NOMO-1 treated with DMSO at 0.1 percent for 48 hours (cell line): ENCODE measurements around the gene THSD7A.

Source experiments
- DNase-seq: peaks from one replicate; lab custom pipeline; 2025; ENCODE audit not compliant: unreplicated experiment; lab: John Stamatoyannopoulos, UW

THSD7A gene

DNA sequence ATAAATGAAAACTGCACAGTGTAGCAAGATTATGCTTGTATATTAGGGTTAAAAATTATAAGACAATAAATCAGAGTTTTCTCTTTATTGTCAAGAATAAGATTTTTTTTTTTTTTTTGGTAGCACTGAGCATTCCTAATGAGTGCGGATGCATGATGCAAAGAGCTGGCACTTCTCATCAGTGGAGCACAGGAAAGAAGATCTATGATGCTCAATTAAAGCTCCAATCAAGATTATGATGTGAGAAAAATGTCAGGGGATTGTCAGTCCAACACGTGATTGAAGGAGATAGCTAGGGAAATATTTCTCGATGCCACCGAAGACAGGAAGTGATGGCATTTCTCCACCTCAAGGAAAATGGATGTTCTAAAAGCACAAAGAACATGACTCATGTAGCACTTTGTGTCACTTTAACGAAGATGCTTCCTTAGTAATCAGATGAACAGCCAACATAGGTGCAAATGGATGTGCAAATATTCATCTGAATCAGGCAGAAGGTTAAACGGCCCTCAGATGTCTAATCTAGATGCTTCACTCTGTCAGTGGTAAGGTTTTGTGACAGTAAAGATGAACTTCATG, 240.9 kb downstream of the THSD7A start:
- DNase-seq, result no peak

- DNase-seq, result no peak
Observed at GRCh38 chr7:11589251-11589650, 242.7 kb downstream of the THSD7A start.

GRCh38 chr7:11587814-11588213, 244.2 kb downstream of the THSD7A start:
- no peak for DNase-seq

DNA sequence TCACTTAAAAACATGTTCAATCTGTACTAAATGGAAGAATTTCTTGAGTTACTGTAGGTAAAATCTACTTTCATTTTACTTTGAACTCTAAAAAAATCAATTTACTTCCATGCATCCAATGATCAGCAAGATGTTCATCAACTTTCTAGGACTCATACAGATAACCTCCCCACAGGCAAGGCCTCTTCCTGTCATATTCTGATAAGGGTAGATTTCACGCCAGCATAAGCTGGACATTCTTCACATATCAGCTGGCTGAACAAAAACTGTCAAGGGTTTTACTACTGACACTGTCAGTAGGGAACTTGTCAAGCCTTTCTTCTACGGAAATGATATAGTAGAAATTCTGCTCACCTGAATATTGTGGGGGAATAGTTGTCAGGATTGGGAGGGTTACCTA, 244.9 kb downstream of the THSD7A start:
- no peak for DNase-seq

GRCh38 chr7:11584406-11585031, 247.5 kb downstream of the THSD7A start:
- DNase-seq, result no peak

DNA sequence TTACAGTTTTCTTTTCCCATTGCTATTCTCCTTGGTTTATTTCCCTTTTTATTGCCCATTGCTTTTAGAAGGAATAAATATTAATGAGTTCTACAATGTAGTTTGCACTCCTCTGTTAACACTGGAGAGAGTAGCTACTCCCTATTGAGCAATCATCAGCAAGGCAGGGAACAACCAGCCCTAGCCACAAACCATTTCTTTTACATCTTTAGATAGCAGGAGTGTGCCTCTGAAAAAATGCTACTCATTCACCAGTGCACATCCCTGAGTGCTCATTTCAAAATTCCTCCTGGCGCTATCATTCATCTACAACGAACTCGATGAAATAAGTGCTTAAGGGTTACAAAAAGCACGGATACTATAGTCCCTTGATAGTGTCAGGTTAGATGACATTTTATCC, 252.9 kb downstream of the THSD7A start:
- DNase-seq, result no peak

DNA sequence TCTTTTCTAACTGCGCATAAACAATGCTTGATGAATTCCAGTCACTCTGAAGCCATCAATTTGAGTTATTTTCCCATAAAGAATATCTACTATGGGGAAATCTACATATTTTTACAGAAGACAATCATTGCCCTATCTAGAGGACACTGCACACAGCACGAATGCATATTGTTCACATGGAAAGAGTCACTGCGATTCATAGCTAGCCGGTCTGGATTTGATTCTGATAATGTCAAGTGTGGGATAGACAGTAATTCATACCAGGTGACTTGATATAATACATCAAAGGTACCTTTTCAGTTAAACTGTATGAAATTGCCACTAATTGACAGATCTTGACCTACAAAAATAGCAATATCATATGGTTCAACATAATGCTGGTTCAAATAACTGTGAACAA, 255.7 kb downstream of the THSD7A start:
- no peak for DNase-seq

- no peak for DNase-seq
Observed at GRCh38 chr7:11573128-11573750, 258.8 kb downstream of the THSD7A start.

DNA sequence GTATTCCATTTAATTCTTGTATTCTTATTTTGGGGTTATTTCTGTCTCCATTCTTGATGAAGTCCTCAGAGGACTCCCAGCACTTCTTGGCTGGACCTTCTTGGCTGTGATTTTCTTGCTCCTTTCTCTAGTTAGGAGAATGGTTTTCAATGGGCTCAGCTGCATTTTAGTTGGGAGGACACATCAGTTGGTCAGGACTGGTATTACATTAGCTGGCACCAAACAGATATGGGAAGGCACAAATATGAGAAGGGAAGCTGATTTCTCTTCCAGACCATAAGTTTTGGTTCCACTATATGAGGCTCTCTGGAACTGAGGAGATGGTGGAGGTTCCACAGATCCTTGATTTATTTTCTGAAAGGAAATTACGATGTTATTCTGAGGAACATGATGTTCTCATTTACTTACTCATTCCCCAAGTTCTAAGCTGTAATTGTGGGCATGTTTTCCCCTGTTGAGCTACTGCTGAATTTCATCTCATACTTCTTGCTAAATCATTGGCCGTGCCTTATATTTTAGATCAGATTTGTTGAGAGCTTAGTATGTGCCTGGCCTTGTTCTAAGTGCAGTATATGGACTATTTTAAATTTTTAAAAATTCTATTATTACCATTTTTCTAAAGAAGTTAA, 261.0 kb downstream of the THSD7A start:
- DNase-seq, result no peak

DNA sequence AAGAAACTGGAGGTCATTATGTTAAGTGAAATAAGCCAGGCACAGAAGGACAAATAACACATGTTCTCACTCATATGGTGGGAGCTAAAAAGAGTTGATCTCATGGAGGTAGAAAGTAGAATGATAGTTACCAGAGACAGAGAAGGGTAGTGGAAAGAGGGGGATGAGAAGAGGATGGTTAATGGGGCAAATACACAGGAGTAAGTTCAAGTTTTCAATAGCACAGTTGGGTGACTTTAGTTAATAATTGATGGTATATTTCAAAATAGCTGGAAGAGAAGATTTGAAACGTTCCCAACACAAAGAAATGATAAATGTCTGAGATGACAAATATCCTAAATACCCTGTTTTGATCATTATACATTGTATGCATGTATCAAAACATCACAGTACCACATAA, 261.8 kb downstream of the THSD7A start:
- DNase-seq, result no peak

DNA sequence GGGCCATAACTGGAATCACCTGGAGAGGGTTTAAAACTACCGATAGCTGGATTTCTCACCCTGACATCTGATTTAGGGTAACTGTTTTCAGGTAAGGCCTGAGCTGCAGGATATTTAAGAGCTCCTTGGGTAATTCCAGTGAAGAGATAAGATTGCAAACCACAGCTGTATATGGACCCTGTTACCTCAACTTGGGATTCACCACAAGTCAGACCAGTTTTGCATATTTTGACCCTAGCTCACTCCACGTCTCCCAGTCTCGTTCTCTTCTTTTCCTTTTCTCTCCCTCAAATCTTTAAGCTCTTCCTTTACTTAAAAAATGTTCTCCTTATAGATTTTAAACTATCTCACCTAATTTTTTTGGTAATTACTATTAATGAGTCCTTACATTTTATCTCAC, 264.4 kb downstream of the THSD7A start:
- DNase-seq, result no peak

DNA sequence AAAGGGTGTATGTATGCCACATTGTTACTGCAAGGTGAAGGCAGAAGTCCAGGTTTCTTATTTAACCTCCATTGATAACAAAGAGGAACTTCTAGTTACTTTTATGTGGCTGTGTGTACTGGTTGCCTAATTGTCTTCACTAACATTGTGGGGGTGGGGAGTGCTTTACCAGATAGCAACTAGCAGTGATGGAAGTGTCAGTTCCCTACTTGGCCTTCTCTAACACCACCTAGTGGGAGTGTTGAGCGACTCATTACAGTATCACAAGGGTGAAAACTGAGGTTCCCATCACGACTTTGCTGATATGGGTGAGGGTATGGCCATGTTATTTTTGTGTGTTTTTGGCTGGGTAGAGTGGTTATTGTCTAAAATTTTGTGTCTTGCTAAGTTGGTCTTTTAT, 274.4 kb downstream of the THSD7A start:
- peak; percentile 93 for DNase-seq

DNA sequence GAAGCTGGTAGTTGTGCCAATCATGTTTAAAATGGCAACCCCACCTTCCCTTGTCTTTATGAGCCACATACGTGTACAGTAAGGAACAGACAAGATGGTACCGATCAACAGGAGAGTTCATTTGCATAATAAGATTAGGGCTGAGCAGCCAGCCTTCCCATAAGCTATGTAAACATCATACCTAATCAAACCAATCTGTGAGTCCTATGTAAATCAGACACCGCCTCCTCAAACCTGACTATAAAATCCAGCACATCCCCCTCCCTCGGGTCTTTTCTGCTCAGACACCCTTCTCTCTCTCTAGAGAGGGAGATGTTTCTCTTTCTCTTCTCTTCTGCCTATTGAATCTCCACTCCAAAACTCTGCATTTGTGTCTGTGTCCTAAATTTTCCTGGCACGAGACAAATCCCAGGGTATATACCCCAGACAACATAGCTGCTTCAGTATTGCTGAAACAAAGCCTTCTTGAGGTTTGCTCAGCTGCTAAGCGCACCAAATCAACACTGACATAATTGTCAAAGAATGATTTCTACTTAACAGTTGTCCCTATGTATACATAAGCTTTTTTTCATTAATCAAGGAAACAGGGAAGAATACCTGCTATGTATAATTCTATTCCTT, 279.2 kb downstream of the THSD7A start:
- no peak for DNase-seq

- no peak for DNase-seq
Observed at GRCh38 chr7:11551470-11551869, 280.5 kb downstream of the THSD7A start.

GRCh38 chr7:11548532-11548931, 283.5 kb downstream of the THSD7A start:
- no peak for DNase-seq

GRCh38 chr7:11541330-11541729, 290.7 kb downstream of the THSD7A start:
- no peak for DNase-seq

GRCh38 chr7:11540271-11540761, 291.7 kb downstream of the THSD7A start:
- peak; percentile 30 for DNase-seq

- DNase-seq, result peak; percentile 87
Observed at GRCh38 chr7:11539853-11540252, 292.1 kb downstream of the THSD7A start.

DNA sequence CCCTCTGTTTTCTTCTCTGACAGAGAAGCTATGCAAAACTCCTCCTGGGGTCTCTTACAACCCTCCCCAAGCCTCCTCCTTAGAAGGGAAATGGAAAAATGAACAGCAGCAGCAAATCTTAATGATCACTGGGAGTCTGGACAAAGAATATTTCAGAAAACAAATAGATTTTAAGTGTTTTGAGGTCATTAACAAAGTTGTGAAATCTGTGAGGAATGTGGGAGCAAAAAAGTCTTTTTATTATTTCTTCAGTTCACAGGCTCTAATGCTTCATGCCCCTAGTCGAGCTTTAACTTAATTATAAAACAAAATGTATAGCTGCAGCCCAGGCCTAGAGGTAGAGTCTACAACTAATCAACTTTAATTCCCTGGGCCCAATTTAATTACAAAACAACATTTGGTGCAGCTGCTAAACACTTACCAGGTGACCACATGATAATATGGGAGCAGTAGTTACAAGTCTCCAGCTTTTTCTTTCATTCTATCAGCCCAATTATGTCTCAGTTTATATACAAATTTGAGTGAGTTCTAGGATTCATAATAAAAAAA, 293.2 kb downstream of the THSD7A start:
- DNase-seq, result no peak

GRCh38 chr7:11533229-11533820, 298.7 kb downstream of the THSD7A start:
- DNase-seq, result no peak

GRCh38 chr7:11529382-11529781, 302.6 kb downstream of the THSD7A start:
- no peak for DNase-seq
